PFSK-1 (cell line): ENCODE data around the gene SLC2A13.

ENCODE experiments used
- POLR2AphosphoS5 ChIP-seq: IDR thresholded peaks from 2 replicates; pipeline ENCODE4 v1.6.1; 2012; ENCODE audit warnings: low read depth, mild to moderate bottlenecking, control low read depth, low read length, moderate library complexity
- SIN3A ChIP-seq: IDR thresholded peaks from 2 replicates; pipeline ENCODE4 v1.6.1; 2012; ENCODE audit warnings: mild to moderate bottlenecking, low read length, moderate library complexity, borderline replicate concordance; ENCODE audit not compliant: insufficient read depth
- TAF1 ChIP-seq: IDR thresholded peaks from 2 replicates; pipeline ENCODE4 v1.6.1; 2012; ENCODE audit warnings: low read length, control low read depth, borderline replicate concordance; ENCODE audit not compliant: insufficient read depth
- TF ChIP-seq, protein P1 (sequence below), 2 experiments: IDR thresholded peaks; 2 replicates each; pipeline versions ENCODE4 v1.6.1 to v1.8.0; 2011 to 2012; ENCODE audit warnings: low read depth in 2 of 2, low read length in 2 of 2, control low read depth in 1 of 2, inconsistent platforms in 1 of 2, mild to moderate bottlenecking in 1 of 2, moderate library complexity in 1 of 2; ENCODE audit not compliant: insufficient read depth in 1 of 2

DNA sequence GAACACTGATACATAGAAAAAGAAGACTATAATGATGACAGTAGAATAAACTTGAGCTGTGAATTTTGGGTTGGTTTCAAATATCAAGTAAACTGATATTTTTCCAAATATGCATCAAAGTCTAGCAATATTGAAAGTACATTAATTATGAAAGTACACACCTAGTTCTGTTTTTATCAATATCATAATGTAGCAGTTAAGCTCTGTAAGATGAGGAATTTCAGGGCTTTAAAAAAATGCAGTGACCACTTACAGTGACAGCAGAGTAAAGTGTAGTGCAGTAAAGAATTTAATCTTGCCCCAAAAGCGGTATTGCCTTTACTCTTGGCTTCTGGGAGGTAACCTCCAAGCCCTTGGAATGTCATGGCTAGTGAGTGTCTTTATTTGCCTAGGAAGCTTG is 383.4 kb downstream of the SLC2A13 start:
- TF ChIP-seq POLR2AphosphoS5 (no peak), SIN3A (no peak), TAF1 (no peak)
- TF ChIP-seq, protein P1, sequence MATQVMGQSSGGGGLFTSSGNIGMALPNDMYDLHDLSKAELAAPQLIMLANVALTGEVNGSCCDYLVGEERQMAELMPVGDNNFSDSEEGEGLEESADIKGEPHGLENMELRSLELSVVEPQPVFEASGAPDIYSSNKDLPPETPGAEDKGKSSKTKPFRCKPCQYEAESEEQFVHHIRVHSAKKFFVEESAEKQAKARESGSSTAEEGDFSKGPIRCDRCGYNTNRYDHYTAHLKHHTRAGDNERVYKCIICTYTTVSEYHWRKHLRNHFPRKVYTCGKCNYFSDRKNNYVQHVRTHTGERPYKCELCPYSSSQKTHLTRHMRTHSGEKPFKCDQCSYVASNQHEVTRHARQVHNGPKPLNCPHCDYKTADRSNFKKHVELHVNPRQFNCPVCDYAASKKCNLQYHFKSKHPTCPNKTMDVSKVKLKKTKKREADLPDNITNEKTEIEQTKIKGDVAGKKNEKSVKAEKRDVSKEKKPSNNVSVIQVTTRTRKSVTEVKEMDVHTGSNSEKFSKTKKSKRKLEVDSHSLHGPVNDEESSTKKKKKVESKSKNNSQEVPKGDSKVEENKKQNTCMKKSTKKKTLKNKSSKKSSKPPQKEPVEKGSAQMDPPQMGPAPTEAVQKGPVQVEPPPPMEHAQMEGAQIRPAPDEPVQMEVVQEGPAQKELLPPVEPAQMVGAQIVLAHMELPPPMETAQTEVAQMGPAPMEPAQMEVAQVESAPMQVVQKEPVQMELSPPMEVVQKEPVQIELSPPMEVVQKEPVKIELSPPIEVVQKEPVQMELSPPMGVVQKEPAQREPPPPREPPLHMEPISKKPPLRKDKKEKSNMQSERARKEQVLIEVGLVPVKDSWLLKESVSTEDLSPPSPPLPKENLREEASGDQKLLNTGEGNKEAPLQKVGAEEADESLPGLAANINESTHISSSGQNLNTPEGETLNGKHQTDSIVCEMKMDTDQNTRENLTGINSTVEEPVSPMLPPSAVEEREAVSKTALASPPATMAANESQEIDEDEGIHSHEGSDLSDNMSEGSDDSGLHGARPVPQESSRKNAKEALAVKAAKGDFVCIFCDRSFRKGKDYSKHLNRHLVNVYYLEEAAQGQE (IDR thresholded peaks at IDR 0.05; ENCODE audit: insufficient read depth in 1 of 2, low read depth in 2 of 2, low read length in 2 of 2), result no peak
